Activated T-cell treated with anti-CD3 and anti-CD28 coated beads, Interleukin-2, amount 50 U/mL, for 1 hour (primary cell): Measurements from ENCODE around the gene RNPEPL1.
"Not testable (repeated sequence)": the region's sequence is repeated elsewhere in the genome, so short reads cannot be mapped to it uniquely, and the experiment has no call there.

Experiments
- DNase-seq: peaks from one replicate; pipeline ENCODE4 v3.0.0-alpha.2; 2020

RNPEPL1 gene

GRCh38 chr2:240567872-240568677 is at the start of gene RNPEPL1:
RNPEPL1 (plus strand) TSS chr2:240568484; CDS start chr2:240568587, 103 bp downstream.
- DNase-seq, result peak; percentile 72

DNA sequence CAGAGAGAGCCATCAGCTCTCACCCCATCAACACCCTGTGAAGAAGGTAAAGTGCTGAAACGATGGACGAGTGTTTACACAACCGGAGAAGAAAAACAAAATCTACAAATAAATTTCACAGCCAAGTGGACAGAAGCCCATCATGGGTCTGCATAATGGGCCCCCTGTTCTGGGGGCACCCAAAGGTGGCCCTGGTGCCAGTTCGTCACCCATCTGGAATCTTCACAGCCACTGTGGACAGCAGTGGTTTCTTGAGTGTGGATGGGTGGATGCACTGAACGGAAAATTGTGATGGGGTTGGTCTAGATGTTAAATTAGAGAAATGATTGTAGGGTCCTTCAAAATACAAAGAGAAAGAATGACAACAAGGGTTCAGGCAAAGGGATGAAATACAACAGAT is 49.3 kb upstream of the RNPEPL1 start:
- no peak for DNase-seq

- DNase-seq, result no peak
Observed at GRCh38 chr2:240519396-240520129, 48.7 kb upstream of the RNPEPL1 start.

GRCh38 chr2:240520130-240520973 is 47.9 kb upstream of the RNPEPL1 start:
- no peak for DNase-seq

GRCh38 chr2:240520974-240521350 is 47.3 kb upstream of the RNPEPL1 start:
- DNase-seq, result no peak

- DNase-seq, result not testable (repeated sequence)
Observed at GRCh38 chr2:240521885-240522284, 46.4 kb upstream of the RNPEPL1 start.

- no peak for DNase-seq
Observed at GRCh38 chr2:240522406-240522805, 45.9 kb upstream of the RNPEPL1 start.

DNA sequence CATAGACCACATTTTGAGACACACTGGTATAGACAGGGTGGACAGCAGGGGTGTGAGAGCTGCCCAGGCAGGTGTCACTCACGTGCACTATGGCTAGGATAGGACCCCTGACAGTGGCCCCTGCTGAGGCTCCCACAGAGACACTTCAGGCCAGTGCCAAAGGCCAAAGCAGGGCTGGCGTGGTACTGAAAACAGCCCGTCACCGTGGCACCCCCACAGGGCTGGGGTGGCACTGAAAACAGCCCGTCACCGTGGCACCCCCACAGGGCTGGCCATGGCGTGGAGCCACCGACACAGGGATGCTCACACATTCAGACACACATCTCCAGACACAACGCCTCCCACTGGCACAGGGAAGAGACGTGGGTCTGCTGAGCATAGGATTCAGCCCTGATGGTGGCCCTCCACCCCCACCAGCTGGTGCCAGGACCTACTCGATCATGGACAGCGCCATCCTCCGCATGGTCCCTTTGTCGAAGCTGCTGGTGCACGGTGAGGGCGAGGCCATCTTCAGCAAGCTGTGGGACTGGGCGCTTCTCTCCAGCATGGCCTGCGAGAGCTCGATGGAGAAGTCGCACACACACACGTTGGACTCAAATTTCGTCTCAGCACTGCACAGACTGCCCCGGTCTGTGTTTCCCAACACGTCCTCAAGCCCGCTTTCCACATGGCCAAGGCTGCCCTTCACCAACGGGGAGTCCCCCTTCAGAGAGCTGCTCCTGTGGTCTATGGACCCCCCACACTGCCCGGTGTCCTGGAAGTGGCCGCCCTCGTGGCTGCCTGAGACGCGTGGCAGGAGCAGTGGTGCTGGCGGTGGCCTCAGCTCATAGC is 44.6 kb upstream of the RNPEPL1 start:
- DNase-seq, result no peak

GRCh38 chr2:240524963-240525718 is 43.1 kb upstream of the RNPEPL1 start:
- DNase-seq, result no peak

- DNase-seq, result no peak
Observed at GRCh38 chr2:240525802-240526201, 42.5 kb upstream of the RNPEPL1 start.

DNA sequence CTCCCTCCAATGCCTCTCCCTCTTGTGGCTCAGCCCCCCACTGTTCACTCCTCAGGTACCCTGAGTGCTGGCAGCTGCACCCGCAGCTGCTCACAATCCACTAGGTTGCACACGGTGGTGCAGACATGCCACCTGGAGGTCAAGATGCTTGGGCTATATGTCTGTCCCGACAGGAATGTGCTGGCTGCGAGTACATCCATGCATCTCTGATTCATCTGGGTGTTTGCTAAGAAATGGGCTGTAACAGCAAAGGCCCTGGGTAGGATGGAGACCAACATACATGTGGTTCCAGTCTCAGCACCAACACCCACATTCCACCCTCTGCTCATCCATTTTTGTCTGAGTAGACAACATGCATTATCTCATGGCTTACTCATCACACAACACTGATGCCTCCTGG is 41.8 kb upstream of the RNPEPL1 start:
- no peak for DNase-seq

GRCh38 chr2:240527153-240527750 is 41.0 kb upstream of the RNPEPL1 start:
- no peak for DNase-seq

DNA sequence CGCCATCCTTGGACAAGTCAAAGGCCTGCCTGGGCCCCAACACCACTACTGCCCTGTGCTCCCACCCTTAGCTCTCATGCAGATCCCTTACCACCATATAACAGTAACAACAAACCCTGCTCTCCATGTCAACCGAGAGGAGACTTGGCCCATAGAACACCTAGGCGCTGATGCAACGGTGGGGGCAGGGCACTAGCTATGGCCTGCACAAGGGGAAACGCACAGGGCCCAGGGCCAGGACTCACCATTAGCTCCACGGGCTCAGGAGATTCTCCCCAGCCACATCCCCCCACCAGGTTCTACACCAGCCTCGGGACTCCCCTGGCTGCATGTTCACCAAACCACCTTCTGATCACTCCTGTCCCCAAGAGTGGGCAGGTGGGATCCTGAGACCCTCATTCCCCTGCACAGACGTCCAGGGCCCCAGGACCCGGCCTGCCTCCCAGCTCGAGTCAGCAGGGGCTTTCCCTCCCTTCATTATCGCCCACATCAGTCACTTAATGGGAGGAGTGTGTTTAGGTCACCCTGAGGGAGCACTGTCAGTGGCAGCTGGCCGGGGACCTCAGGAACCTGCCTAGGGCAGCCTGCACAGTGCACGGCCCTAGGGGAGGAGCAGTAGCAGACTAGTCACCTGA is 39.8 kb upstream of the RNPEPL1 start:
- DNase-seq, result no peak

GRCh38 chr2:240529344-240529999 is 38.8 kb upstream of the RNPEPL1 start:
- DNase-seq, result no peak

DNA sequence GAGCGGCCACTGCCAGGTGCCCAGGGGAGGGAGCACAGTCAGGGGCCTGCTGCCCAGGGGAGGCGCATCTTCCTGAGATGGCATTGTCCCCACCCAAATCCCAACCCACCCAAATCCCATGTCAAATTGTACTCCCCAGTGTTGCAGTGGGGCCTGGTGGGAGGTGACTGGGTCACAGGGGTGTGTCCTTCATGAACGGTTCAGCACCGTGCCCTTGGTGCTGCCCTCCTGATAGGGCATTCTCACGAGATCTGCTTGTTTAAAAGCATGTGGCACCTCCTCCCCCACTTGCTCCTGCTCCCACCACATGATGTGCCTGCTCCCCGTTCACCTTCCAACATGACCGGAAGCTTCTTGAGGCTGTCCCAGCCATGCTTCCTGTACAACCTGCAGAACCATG is 38.1 kb upstream of the RNPEPL1 start:
- no peak for DNase-seq

GRCh38 chr2:240531038-240531437 is 37.2 kb upstream of the RNPEPL1 start:
- no peak for DNase-seq

- no peak for DNase-seq
Observed at GRCh38 chr2:240532031-240532775, 36.1 kb upstream of the RNPEPL1 start.

DNA sequence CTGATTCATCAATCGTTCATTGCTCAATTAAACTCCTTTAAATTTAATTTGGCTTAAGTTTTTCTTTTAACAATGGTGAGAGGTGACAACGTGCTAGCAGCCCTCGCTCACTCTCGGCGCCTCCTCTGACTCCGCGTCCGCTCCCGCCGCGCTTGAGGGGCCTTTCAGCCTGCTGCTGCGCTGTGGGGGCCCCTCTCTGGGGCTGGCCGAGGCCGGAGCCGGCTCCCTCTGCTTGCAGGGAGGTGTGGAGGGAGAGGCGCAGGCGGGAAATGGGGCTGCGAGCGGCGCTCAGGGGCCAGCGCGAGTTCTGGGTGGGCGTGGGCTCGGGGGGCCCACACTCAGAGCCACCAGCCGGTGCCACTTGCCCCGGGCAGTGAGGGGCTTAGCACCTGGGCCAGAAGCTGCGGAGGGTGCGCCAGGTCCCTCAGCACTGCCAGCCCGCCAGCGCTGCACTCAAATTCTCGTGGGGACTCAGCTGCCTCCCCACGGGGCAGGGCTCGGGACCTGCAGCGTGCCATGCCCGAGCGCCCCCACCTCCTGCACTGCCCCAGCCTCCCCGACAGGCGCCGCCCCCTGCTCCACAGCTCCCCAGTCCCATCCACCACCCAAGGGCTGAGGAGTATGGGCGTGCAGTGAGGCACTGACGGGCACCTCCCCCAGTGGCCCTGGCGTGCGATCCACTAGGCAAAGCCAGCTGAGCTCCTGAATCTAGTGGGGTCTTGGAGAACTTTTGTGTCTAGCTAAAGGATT is 30.1 kb upstream of the RNPEPL1 start:
- no peak for DNase-seq

GRCh38 chr2:240539101-240539500 is 29.2 kb upstream of the RNPEPL1 start:
- not testable (repeated sequence) for DNase-seq
